Measurements from ENCODE around the gene NAGLU. TPM values are rescaled to one million over a fixed set of nuclear protein-coding genes. Genes with fewer than 3 reads are reported as not detected.

The NAGLU gene
- total and polyA plus RNA-seq, 2 of the 13 experiments (the other 11 are each of a cell fraction or from before 2014, with no cell fraction given): 28.2 to 40.1 TPM

DNA sequence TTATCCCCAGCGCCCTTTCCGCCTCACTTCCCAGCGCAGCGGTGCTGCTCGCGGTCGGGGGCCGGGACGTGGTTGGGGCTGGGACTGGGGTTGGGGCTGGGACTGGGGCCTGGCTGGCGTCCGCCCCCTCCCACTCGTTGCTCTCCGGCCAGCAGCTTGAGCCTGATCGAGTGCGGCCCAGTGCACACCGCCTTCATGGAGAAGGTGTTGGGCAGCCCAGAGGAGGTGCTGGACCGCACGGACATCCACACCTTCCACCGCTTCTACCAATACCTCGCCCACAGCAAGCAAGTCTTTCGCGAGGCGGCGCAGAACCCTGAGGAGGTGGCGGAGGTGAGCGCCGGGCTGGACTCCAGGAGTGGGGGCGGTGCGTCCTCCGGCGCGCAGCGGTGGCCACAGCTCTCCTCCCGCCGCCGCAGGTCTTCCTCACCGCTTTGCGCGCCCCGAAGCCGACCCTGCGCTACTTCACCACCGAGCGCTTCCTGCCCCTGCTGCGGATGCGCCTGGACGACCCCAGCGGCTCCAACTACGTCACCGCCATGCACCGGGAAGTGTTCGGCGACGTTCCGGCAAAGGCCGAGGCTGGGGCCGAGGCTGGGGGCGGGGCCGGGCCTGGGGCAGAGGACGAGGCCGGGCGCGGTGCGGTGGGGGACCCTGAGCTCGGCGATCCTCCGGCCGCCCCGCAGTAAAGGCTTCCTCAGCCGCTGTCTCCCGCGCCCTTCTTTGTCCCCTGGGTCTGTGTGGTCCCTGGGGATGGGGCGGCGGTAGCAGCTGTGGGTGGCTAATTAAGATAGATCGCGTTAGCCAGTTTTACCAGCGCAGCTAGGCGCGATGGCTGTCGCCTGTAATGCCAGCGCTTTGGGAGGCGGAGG lies 18.4 kb downstream of the NAGLU start (continued):
- TF ChIP-seq, protein P1, sequence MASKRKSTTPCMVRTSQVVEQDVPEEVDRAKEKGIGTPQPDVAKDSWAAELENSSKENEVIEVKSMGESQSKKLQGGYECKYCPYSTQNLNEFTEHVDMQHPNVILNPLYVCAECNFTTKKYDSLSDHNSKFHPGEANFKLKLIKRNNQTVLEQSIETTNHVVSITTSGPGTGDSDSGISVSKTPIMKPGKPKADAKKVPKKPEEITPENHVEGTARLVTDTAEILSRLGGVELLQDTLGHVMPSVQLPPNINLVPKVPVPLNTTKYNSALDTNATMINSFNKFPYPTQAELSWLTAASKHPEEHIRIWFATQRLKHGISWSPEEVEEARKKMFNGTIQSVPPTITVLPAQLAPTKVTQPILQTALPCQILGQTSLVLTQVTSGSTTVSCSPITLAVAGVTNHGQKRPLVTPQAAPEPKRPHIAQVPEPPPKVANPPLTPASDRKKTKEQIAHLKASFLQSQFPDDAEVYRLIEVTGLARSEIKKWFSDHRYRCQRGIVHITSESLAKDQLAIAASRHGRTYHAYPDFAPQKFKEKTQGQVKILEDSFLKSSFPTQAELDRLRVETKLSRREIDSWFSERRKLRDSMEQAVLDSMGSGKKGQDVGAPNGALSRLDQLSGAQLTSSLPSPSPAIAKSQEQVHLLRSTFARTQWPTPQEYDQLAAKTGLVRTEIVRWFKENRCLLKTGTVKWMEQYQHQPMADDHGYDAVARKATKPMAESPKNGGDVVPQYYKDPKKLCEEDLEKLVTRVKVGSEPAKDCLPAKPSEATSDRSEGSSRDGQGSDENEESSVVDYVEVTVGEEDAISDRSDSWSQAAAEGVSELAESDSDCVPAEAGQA (IDR thresholded peaks at IDR 0.05; ENCODE audit: low read depth): peak; percentile 91
- TF ChIP-seq, protein P1 (CRISPR knock-in tag; IDR thresholded peaks at IDR 0.05; ENCODE audit: borderline replicate concordance): no peak
- TF ChIP-seq, protein P2, sequence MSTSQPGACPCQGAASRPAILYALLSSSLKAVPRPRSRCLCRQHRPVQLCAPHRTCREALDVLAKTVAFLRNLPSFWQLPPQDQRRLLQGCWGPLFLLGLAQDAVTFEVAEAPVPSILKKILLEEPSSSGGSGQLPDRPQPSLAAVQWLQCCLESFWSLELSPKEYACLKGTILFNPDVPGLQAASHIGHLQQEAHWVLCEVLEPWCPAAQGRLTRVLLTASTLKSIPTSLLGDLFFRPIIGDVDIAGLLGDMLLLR (CRISPR knock-in tag; IDR thresholded peaks at IDR 0.05): peak; percentile 94
- TF ChIP-seq PTBP1 (IDR thresholded peaks at IDR 0.05; ENCODE audit: low read depth, low read length, poor library complexity, severe bottlenecking) (no peak), ZNF672 (CRISPR knock-in tag; IDR thresholded peaks at IDR 0.05) (peak; percentile 90; the same call in 1 of the 2 replicates), ZNF749 (CRISPR knock-in tag; IDR thresholded peaks at IDR 0.05; ENCODE audit: borderline replicate concordance) (peak; percentile 83; the same call in 1 of the 2 replicates), HNF4G (IDR thresholded peaks at IDR 0.05; ENCODE audit: borderline replicate concordance, low read depth, low read length) (peak; percentile 38; the same call in 1 of the 2 replicates), HNF4G (CRISPR knock-in tag; IDR thresholded peaks at IDR 0.05; ENCODE audit: borderline replicate concordance, low read depth) (no peak; the same call in 1 of the 2 replicates), ZBTB7B (CRISPR knock-in tag; IDR thresholded peaks at IDR 0.05) (peak; percentile 88), ZFP90 (CRISPR knock-in tag; IDR thresholded peaks at IDR 0.05; ENCODE audit: borderline replicate concordance) (peak; percentile 78; the same call in 1 of the 2 replicates), CCAR2 (optimal IDR thresholded peaks at IDR 0.05; ENCODE audit: low read depth, low read length) (no peak), TEAD3 (CRISPR knock-in tag; optimal IDR thresholded peaks at IDR 0.05; ENCODE audit: borderline replicate concordance) (peak; percentile 86), KDM4B (CRISPR knock-in tag; IDR thresholded peaks at IDR 0.05) (0 out of 2 replicates have a peak, but pooled peaks have one; percentile 41), ZNF234 (CRISPR knock-in tag; conservative IDR thresholded peaks at IDR 0.05) (no peak), ARNTL (CRISPR knock-in tag; IDR thresholded peaks at IDR 0.05) (0 out of 2 replicates have a peak, but pooled peaks have one; percentile 68)
- TF ChIP-seq, protein P3, sequence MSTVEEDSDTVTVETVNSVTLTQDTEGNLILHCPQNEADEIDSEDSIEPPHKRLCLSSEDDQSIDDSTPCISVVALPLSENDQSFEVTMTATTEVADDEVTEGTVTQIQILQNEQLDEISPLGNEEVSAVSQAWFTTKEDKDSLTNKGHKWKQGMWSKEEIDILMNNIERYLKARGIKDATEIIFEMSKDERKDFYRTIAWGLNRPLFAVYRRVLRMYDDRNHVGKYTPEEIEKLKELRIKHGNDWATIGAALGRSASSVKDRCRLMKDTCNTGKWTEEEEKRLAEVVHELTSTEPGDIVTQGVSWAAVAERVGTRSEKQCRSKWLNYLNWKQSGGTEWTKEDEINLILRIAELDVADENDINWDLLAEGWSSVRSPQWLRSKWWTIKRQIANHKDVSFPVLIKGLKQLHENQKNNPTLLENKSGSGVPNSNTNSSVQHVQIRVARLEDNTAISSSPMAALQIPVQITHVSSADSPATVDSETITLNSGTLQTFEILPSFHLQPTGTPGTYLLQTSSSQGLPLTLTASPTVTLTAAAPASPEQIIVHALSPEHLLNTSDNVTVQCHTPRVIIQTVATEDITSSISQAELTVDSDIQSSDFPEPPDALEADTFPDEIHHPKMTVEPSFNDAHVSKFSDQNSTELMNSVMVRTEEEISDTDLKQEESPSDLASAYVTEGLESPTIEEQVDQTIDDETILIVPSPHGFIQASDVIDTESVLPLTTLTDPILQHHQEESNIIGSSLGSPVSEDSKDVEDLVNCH (CRISPR knock-in tag; IDR thresholded peaks at IDR 0.05): no peak
- TF ChIP-seq, protein P4, sequence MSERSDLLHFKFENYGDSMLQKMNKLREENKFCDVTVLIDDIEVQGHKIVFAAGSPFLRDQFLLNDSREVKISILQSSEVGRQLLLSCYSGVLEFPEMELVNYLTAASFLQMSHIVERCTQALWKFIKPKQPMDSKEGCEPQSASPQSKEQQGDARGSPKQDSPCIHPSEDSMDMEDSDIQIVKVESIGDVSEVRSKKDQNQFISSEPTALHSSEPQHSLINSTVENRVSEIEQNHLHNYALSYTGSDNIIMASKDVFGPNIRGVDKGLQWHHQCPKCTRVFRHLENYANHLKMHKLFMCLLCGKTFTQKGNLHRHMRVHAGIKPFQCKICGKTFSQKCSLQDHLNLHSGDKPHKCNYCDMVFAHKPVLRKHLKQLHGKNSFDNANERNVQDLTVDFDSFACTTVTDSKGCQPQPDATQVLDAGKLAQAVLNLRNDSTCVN (CRISPR knock-in tag; IDR thresholded peaks at IDR 0.05; ENCODE audit: borderline replicate concordance): peak; percentile 82

All from HepG2 (cell line).